ENCODE results near the gene NKIRAS2.

The NKIRAS2 gene

GRCh38 chr17:41972571-41973407, 47.1 kb upstream of the NKIRAS2 start:
- TF ChIP-seq TCF12 (IDR thresholded peaks at IDR 0.05; ENCODE audit: low read depth) (no peak), EGR1 (IDR thresholded peaks at IDR 0.05) (no peak), MAX (IDR thresholded peaks at IDR 0.05) (no peak), YY1 (IDR thresholded peaks at IDR 0.05; ENCODE audit: low read depth) (no peak), TAF1 (IDR thresholded peaks at IDR 0.05; ENCODE audit: low read depth) (no peak), FOXM1 (IDR thresholded peaks at IDR 0.05; ENCODE audit: borderline replicate concordance, low read depth) (no peak), REST (IDR thresholded peaks at IDR 0.05; ENCODE audit: low read depth) (no peak), EP300 (IDR thresholded peaks at IDR 0.05; ENCODE audit: borderline replicate concordance) (no peak), CEBPB (IDR thresholded peaks at IDR 0.05) (no peak), NFIC (IDR thresholded peaks at IDR 0.05) (no peak), CREB1 (IDR thresholded peaks at IDR 0.05; ENCODE audit: low read depth) (no peak), RAD21 (IDR thresholded peaks at IDR 0.05; ENCODE audit: low read depth) (no peak), ZBTB7A (IDR thresholded peaks at IDR 0.05; ENCODE audit: low read depth) (no peak), TEAD4 (IDR thresholded peaks at IDR 0.05) (no peak)
- TF ChIP-seq, protein P1, sequence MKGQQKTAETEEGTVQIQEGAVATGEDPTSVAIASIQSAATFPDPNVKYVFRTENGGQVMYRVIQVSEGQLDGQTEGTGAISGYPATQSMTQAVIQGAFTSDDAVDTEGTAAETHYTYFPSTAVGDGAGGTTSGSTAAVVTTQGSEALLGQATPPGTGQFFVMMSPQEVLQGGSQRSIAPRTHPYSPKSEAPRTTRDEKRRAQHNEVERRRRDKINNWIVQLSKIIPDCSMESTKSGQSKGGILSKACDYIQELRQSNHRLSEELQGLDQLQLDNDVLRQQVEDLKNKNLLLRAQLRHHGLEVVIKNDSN (IDR thresholded peaks at IDR 0.05), result no peak

- TF ChIP-seq TAF1 (IDR thresholded peaks at IDR 0.05; ENCODE audit: low read depth) (no peak), CEBPB (IDR thresholded peaks at IDR 0.05) (no peak), RAD21 (IDR thresholded peaks at IDR 0.05; ENCODE audit: low read depth) (no peak), NFIC (IDR thresholded peaks at IDR 0.05) (no peak), REST (IDR thresholded peaks at IDR 0.05; ENCODE audit: low read depth) (no peak), TCF12 (IDR thresholded peaks at IDR 0.05; ENCODE audit: low read depth) (no peak), FOXM1 (IDR thresholded peaks at IDR 0.05; ENCODE audit: borderline replicate concordance, low read depth) (no peak), EGR1 (IDR thresholded peaks at IDR 0.05) (no peak), CREB1 (IDR thresholded peaks at IDR 0.05; ENCODE audit: low read depth) (no peak), ZBTB7A (IDR thresholded peaks at IDR 0.05; ENCODE audit: low read depth) (no peak), EP300 (IDR thresholded peaks at IDR 0.05; ENCODE audit: borderline replicate concordance) (no peak), MAX (IDR thresholded peaks at IDR 0.05) (no peak)
- TF ChIP-seq, protein P1 (IDR thresholded peaks at IDR 0.05), result no peak
These were observed 46.5 kb upstream of the NKIRAS2 start for GRCh38 chr17:41973408-41973811.

DNA sequence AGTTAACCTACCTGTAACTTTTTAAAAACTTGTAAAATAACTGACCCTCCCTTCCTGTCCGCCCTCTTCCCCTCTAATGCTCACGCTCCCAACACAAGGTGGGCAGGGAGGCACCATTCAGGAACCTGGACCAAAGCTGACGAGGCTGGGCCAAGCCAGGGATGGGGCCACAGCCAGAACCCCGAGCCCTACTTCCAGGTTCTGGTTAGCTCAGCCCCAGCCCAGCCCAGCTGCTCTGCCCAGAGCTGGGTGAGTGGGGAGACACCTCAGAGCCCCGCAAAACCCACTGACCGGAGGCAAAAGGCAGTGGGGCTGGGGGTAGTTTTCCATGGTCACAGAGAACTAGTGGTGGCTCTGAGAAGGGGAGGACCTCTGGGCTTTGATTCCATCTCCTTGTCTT, 45.9 kb upstream of the NKIRAS2 start:
- TF ChIP-seq YY1 (IDR thresholded peaks at IDR 0.05; ENCODE audit: low read depth) (no peak), MAX (IDR thresholded peaks at IDR 0.05) (no peak), REST (IDR thresholded peaks at IDR 0.05; ENCODE audit: low read depth) (no peak), ZBTB7A (IDR thresholded peaks at IDR 0.05; ENCODE audit: low read depth) (no peak), CREB1 (IDR thresholded peaks at IDR 0.05; ENCODE audit: low read depth) (no peak)

DNA sequence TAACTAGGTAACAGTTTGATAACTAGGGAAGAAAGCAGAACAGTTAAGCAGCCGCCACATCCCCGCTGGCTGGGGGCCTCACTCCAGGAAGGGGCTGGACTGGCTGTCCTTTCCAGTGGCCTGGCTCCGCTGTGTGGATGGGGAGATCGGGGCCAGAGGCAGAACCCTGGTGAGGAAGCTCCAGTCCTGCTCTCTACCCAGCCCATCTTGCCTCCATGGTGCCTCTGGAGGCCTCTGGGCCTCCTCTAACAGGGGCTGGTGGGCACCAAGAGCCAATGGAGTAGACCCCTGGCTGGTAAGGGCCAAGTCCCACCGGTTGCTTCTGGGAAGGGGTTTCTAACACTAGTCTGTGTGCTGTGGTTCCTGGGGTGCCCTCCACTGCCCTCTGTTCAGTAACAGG, 45.2 kb upstream of the NKIRAS2 start:
- TF ChIP-seq CREB1 (IDR thresholded peaks at IDR 0.05; ENCODE audit: low read depth) (no peak), YY1 (IDR thresholded peaks at IDR 0.05; ENCODE audit: low read depth) (no peak), TCF12 (IDR thresholded peaks at IDR 0.05; ENCODE audit: low read depth) (no peak), TAF1 (IDR thresholded peaks at IDR 0.05; ENCODE audit: low read depth) (no peak), MAX (IDR thresholded peaks at IDR 0.05) (no peak), REST (IDR thresholded peaks at IDR 0.05; ENCODE audit: low read depth) (no peak), EGR1 (IDR thresholded peaks at IDR 0.05) (no peak), EP300 (IDR thresholded peaks at IDR 0.05; ENCODE audit: borderline replicate concordance) (no peak), CEBPB (IDR thresholded peaks at IDR 0.05) (no peak), NFIC (IDR thresholded peaks at IDR 0.05) (no peak), TEAD4 (IDR thresholded peaks at IDR 0.05) (no peak), FOXM1 (IDR thresholded peaks at IDR 0.05; ENCODE audit: borderline replicate concordance, low read depth) (no peak), ZBTB7A (IDR thresholded peaks at IDR 0.05; ENCODE audit: low read depth) (no peak)
- TF ChIP-seq, protein P1 (IDR thresholded peaks at IDR 0.05), result no peak

Data from Ishikawa (cell line).